ENCODE data around the gene ST8SIA4. TPM values are rescaled to one million over a fixed set of nuclear protein-coding genes. Genes with fewer than 3 reads are reported as not detected.
A peak's percentile ranks its signal among the peaks of the same experiment; 100 is the strongest.

The ST8SIA4 gene
- total RNA-seq, 1 donor from 2014 or later, result 0.42 TPM

GRCh38 chr5:100777680-100778300, 125.3 kb downstream of the ST8SIA4 start:
- H3K9me3 Mint-ChIP-seq (ENCODE audit: low read depth), result no peaks in the 10 kb centered on the region
- no peaks in the 10 kb centered on the region for H3K27me3 Mint-ChIP-seq (ENCODE audit: low read depth)
- DNase-seq (ENCODE audit: low spot score), result no peak
- peak overlapping the region; percentile 82 for H3K27ac Mint-ChIP-seq (ENCODE audit: unreplicated experiment)
- no peak for TF ChIP-seq CTCF (IDR thresholded peaks at IDR 0.05)
- no peaks in the 10 kb centered on the region for H3K36me3 Mint-ChIP-seq (ENCODE audit: low read depth)
- H3K4me1 Mint-ChIP-seq (ENCODE audit: low read depth), result peaks cover 13% of the 10 kb centered on the region
- H3K4me3 Mint-ChIP-seq (ENCODE audit: unreplicated experiment), result peak overlapping the region; percentile 11

- DNase-seq (ENCODE audit: low spot score), result no peak
- Mint-ChIP-seq H3K9me3 (ENCODE audit: low read depth) (no peaks in the 10 kb centered on the region), H3K36me3 (ENCODE audit: low read depth) (no peaks in the 10 kb centered on the region), H3K4me1 (ENCODE audit: low read depth) (peaks cover 13% of the 10 kb centered on the region), H3K27me3 (ENCODE audit: low read depth) (no peaks in the 10 kb centered on the region), H3K4me3 (ENCODE audit: unreplicated experiment) (no peak overlapping the region), H3K27ac (ENCODE audit: unreplicated experiment) (no peak overlapping the region)
- no peak for TF ChIP-seq CTCF (IDR thresholded peaks at IDR 0.05)
These were observed 127.6 kb downstream of the ST8SIA4 start for GRCh38 chr5:100775533-100775855.

- Mint-ChIP-seq H3K4me3 (ENCODE audit: unreplicated experiment) (no peak overlapping the region), H3K36me3 (ENCODE audit: low read depth) (no peaks in the 10 kb centered on the region), H3K4me1 (ENCODE audit: low read depth) (peaks cover 3% of the 10 kb centered on the region), H3K27ac (ENCODE audit: unreplicated experiment) (no peak overlapping the region), H3K9me3 (ENCODE audit: low read depth) (peaks cover 2% of the 10 kb centered on the region), H3K27me3 (ENCODE audit: low read depth) (peaks cover 2% of the 10 kb centered on the region)
- no peak for TF ChIP-seq CTCF (IDR thresholded peaks at IDR 0.05)
- no peak for DNase-seq (ENCODE audit: low spot score)
These were observed 130.5 kb downstream of the ST8SIA4 start for GRCh38 chr5:100772548-100772947.

GRCh38 chr5:100772006-100772405, 131.1 kb downstream of the ST8SIA4 start:
- DNase-seq (ENCODE audit: low spot score), result no peak
- no peak overlapping the region for H3K4me3 Mint-ChIP-seq (ENCODE audit: unreplicated experiment)
- H3K27ac Mint-ChIP-seq (ENCODE audit: unreplicated experiment), result no peak overlapping the region
- peaks cover 2% of the 10 kb centered on the region for H3K9me3 Mint-ChIP-seq (ENCODE audit: low read depth)
- no peaks in the 10 kb centered on the region for H3K36me3 Mint-ChIP-seq (ENCODE audit: low read depth)
- no peaks in the 10 kb centered on the region for H3K4me1 Mint-ChIP-seq (ENCODE audit: low read depth)
- TF ChIP-seq CTCF (IDR thresholded peaks at IDR 0.05), result no peak
- H3K27me3 Mint-ChIP-seq (ENCODE audit: low read depth), result peaks cover 2% of the 10 kb centered on the region

- Mint-ChIP-seq H3K4me1 (ENCODE audit: low read depth) (no peaks in the 10 kb centered on the region), H3K27ac (ENCODE audit: unreplicated experiment) (no peak overlapping the region), H3K36me3 (ENCODE audit: low read depth) (no peaks in the 10 kb centered on the region), H3K4me3 (ENCODE audit: unreplicated experiment) (no peak overlapping the region), H3K9me3 (ENCODE audit: low read depth) (peaks cover 2% of the 10 kb centered on the region), H3K27me3 (ENCODE audit: low read depth) (peaks cover 2% of the 10 kb centered on the region)
- no peak for TF ChIP-seq CTCF (IDR thresholded peaks at IDR 0.05)
- DNase-seq (ENCODE audit: low spot score), result no peak
These were observed 131.9 kb downstream of the ST8SIA4 start for GRCh38 chr5:100771181-100771580.

Measured in chondrocyte (in vitro differentiated cells).